Ishikawa (cell line): ENCODE measurements around the gene HSPB8.

Experiments used
- CEBPB ChIP-seq: IDR thresholded peaks from 2 replicates; pipeline ENCODE4 v1.6.1; 2012
- CREB1 ChIP-seq: IDR thresholded peaks from 2 replicates; pipeline ENCODE4 v1.6.1; 2012; ENCODE audit warnings: low read depth
- EGR1 ChIP-seq: IDR thresholded peaks from 2 replicates; pipeline ENCODE4 v1.6.1; 2012
- EP300 ChIP-seq: IDR thresholded peaks from 2 replicates; pipeline ENCODE4 v1.6.1; 2012; ENCODE audit warnings: borderline replicate concordance
- FOXM1 ChIP-seq: IDR thresholded peaks from 2 replicates; pipeline ENCODE4 v1.6.1; 2012; ENCODE audit warnings: low read depth, borderline replicate concordance
- NFIC ChIP-seq: IDR thresholded peaks from 2 replicates; pipeline ENCODE4 v1.6.1; 2012
- RAD21 ChIP-seq: IDR thresholded peaks from 2 replicates; pipeline ENCODE4 v1.6.1; 2012; ENCODE audit warnings: low read depth
- TAF1 ChIP-seq: IDR thresholded peaks from 2 replicates; pipeline ENCODE4 v1.6.1; 2012; ENCODE audit warnings: low read depth, mild to moderate bottlenecking
- TCF12 ChIP-seq: IDR thresholded peaks from 2 replicates; pipeline ENCODE4 v1.6.1; 2012; ENCODE audit warnings: low read depth
- TEAD4 ChIP-seq: IDR thresholded peaks from 2 replicates; pipeline ENCODE4 v1.6.1; 2012
- YY1 ChIP-seq: IDR thresholded peaks from 2 replicates; pipeline ENCODE4 v1.6.1; 2012; ENCODE audit warnings: low read depth
- ZBTB7A ChIP-seq: IDR thresholded peaks from 2 replicates; pipeline ENCODE4 v1.6.1; 2012; ENCODE audit warnings: low read depth
- TF ChIP-seq, protein P1 (sequence below): IDR thresholded peaks from 2 replicates; pipeline ENCODE4 v1.6.1; 2012
- TF ChIP-seq, protein P2 (sequence below): IDR thresholded peaks from 2 replicates; pipeline ENCODE4 v1.6.1; 2012
- TF ChIP-seq, protein P3 (sequence below): IDR thresholded peaks from 2 replicates; pipeline ENCODE4 v1.6.1; 2012; ENCODE audit warnings: low read depth, mild to moderate bottlenecking

Gene HSPB8

DNA sequence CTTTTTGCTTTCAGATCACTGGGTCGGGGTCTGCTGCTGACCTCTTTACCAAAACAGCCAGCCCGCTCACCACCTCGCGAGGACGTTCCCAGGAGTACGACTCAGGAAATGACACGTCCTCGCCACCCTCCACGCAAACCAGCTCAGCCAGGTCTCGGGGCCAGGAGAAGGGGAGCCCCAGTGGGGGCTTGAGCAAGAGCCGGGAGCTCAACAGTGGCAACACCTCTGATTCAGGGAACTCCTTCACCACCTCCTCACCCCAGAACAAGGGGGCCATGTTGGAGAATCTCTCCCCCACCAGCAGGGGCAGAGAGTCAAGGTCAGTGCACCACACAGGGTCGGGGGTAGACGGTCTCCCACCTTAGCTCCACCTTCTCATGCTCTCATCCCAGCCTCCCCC, 33.4 kb upstream of the HSPB8 start:
- no peak for TF ChIP-seq CREB1
- TF ChIP-seq EP300, result no peak
- TF ChIP-seq CEBPB, result no peak
- TF ChIP-seq ZBTB7A, result no peak
- TF ChIP-seq, protein P1, sequence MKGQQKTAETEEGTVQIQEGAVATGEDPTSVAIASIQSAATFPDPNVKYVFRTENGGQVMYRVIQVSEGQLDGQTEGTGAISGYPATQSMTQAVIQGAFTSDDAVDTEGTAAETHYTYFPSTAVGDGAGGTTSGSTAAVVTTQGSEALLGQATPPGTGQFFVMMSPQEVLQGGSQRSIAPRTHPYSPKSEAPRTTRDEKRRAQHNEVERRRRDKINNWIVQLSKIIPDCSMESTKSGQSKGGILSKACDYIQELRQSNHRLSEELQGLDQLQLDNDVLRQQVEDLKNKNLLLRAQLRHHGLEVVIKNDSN, result no peak
- no peak for TF ChIP-seq YY1

DNA sequence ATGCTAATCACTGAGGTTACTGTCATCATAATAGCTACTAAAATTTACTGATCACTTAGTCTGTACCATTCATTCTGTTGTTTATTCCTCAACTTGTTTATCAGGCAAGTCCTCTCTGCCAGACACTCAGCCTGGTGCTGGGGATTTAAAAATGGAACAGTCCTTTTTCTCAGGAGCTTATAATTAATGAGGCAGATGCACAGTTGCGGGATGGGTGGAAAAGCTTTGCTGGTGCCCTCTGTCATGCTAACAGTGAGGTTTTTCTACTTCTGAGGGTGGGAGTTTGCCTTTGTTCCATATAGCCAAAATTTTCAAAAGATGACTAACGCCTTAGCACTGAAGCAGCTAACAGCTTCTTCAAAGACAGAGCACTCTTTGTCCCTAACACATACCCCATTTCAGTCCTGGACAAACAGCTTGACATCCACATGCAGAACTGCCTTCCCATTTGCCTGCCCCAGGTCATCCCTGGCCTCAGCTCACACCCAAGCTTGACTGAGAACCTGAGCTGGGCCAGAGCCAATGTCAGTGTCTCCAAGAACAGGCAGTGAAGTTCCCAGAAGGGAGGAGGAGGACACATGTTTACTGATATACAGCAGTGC, 30.8 kb upstream of the HSPB8 start:
- no peak for TF ChIP-seq TCF12

DNA sequence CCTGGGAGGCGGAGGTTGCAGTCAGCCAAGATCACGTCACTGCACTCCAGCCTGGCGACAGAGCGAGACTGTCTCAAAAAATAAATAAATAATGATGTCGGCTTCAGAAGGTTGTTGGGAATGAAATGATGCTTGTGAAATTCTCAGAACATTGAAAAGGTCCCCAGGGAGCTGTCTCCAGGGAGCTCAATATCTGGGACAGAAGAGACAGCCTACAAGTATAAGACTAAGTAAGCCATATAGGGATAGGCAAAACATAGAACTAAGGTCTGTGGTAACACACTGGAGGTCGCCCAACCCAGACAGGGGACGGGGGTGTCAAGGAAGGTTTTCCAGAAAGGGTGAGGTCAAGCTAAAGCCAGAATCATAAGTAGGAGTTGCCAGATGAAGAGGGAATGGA, 29.5 kb upstream of the HSPB8 start:
- TF ChIP-seq TEAD4 (no peak), FOXM1 (no peak), ZBTB7A (no peak), TAF1 (no peak), RAD21 (no peak), CEBPB (no peak), EGR1 (no peak), EP300 (no peak), YY1 (no peak), TCF12 (no peak), CREB1 (no peak), NFIC (no peak)
- TF ChIP-seq, protein P2, sequence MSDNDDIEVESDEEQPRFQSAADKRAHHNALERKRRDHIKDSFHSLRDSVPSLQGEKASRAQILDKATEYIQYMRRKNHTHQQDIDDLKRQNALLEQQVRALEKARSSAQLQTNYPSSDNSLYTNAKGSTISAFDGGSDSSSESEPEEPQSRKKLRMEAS, result no peak
- TF ChIP-seq, protein P1, result no peak
- TF ChIP-seq, protein P3, sequence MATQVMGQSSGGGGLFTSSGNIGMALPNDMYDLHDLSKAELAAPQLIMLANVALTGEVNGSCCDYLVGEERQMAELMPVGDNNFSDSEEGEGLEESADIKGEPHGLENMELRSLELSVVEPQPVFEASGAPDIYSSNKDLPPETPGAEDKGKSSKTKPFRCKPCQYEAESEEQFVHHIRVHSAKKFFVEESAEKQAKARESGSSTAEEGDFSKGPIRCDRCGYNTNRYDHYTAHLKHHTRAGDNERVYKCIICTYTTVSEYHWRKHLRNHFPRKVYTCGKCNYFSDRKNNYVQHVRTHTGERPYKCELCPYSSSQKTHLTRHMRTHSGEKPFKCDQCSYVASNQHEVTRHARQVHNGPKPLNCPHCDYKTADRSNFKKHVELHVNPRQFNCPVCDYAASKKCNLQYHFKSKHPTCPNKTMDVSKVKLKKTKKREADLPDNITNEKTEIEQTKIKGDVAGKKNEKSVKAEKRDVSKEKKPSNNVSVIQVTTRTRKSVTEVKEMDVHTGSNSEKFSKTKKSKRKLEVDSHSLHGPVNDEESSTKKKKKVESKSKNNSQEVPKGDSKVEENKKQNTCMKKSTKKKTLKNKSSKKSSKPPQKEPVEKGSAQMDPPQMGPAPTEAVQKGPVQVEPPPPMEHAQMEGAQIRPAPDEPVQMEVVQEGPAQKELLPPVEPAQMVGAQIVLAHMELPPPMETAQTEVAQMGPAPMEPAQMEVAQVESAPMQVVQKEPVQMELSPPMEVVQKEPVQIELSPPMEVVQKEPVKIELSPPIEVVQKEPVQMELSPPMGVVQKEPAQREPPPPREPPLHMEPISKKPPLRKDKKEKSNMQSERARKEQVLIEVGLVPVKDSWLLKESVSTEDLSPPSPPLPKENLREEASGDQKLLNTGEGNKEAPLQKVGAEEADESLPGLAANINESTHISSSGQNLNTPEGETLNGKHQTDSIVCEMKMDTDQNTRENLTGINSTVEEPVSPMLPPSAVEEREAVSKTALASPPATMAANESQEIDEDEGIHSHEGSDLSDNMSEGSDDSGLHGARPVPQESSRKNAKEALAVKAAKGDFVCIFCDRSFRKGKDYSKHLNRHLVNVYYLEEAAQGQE, result no peak

DNA sequence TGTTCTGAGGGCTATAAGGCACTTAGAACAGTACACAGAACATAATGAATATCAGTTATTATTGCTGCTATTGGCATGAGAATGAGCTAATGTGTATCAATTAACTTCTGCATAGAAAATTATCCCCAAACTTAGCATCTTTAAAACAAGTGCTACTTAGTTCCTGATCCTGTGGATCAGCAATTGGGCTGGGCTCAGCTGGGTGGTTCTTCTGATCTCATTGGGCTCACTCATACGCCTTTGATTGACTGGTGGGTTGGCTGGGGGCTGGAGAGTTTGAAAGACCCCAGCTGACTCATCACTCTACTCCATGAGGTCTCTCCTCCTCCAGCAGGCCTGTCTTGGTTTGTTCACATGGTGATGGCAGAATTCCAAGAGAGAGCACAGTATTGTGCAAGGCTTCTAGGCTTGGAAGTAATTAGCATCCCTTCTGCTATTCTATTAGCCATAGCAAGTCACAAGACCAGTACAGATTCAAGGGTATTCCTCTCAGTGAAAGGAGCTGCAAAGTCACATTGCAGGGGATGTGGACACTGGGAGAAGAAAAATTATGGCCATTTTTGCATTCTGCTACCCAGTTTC, 27.2 kb upstream of the HSPB8 start:
- TF ChIP-seq FOXM1 (no peak), CEBPB (no peak), TEAD4 (no peak), RAD21 (no peak), ZBTB7A (no peak), EGR1 (no peak), TCF12 (no peak), EP300 (no peak), TAF1 (no peak)
- TF ChIP-seq, protein P3, result no peak

DNA sequence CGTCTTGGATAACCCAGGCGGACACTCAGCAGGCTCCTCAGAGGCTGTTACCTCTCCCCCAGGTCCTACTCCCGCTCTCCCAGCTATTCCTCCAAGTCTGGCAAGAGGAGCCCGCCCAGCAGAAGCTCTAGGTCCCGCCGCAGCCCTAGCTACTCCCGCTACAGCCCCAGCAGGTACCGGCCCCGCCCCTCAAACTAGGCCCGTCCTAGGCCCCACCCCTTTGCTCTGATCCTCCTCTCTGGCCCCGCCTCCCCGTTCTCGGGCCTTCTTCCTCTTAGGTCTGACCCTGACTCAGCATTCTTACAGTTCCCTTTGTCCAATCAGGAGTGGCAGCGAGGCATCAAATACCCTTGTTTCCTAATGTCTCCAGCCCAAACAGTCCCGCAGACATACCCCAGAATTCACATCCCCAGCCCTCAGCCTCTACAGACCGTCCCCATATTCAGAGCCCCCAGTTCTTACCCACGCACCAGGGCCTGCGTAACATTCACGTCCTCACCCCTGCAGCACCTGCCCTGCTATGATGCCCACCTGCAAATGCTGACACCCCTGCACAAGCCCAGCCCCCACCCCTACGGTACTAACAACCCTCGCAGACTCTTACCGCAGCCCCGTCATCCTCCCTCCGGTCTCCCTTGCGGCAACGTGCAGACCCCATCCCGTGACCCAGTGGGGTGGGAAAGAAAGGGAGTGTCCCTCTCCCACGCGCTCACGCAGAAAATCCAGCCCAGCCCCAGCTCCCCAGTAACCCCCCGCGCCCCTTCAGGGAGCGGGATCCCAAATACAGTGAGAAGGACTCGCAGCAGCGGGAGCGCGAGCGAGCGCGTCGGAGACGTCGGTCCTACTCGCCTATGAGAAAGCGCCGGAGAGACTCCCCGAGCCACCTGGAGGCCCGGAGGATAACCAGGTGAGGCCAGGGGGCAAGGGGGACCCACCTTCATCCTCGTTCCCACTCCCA, 25.0 kb upstream of the HSPB8 start:
- TF ChIP-seq NFIC (no peak), RAD21 (no peak), TCF12 (no peak), CEBPB (no peak), ZBTB7A (no peak), TAF1 (no peak), EGR1 (no peak), YY1 (no peak), FOXM1 (no peak), CREB1 (no peak)
- TF ChIP-seq, protein P1, result no peak

DNA sequence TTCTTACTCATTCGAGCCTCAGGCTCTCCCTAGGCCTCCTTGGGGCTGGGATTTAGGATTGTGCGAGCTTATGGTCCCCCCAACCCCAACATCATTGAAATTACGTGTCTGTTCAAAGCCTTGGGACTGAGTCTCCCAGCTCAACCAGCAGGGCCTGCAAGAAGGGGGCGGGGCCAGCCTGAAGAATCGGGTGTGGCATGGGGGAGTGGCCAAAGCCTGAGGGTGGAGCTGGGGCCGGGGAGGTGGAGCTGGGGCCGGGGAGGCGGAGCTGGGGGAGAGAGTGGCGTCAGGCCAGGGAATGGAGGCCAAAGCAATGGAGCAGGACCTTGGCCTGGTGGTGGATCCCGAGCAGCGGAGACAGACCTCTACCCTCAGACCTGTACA, 24.3 kb upstream of the HSPB8 start:
- TF ChIP-seq, protein P3, result no peak
- TF ChIP-seq, protein P1, result no peak
- no peak for TF ChIP-seq EP300
- TF ChIP-seq YY1, result no peak
- no peak for TF ChIP-seq TEAD4
- TF ChIP-seq CEBPB, result no peak
- no peak for TF ChIP-seq CREB1
- no peak for TF ChIP-seq RAD21
- no peak for TF ChIP-seq EGR1
- TF ChIP-seq TAF1, result no peak
- TF ChIP-seq FOXM1, result no peak
- TF ChIP-seq NFIC, result no peak
- TF ChIP-seq TCF12, result no peak
- TF ChIP-seq, protein P2, result no peak
- no peak for TF ChIP-seq ZBTB7A
